Measurements from ENCODE around the gene MCF2.

GRCh38 chrX:139538907-139539790, 168.8 kb downstream of the MCF2 start:
- TF ChIP-seq CTCF (conservative IDR thresholded peaks at IDR 0.05; ENCODE audit: low read depth, low read length): no peak
- TF ChIP-seq EZH2 (IDR thresholded peaks at IDR 0.05; ENCODE audit: low read length, unreplicated experiment): no peak
- no peak for TF ChIP-seq EZH2phosphoT487 (IDR thresholded peaks at IDR 0.05; ENCODE audit: borderline replicate concordance, low read length)

Measured in PC-3 (cell line).